H9 (cell line): ENCODE data around the gene FBXL2. TPM values are rescaled to one million over a fixed set of nuclear protein-coding genes. Genes with fewer than 3 reads are reported as not detected.

Experiments used
- DNase-seq: peaks from one replicate; pipeline ENCODE4 v3.0.0-alpha.2; 2017
- H2AFZ ChIP-seq: one replicate; pipeline ENCODE4 v1.6.1; 2013; ENCODE audit warnings: mild to moderate bottlenecking, low read length, control low read depth, moderate library complexity
- H2AK5ac ChIP-seq: 2 replicates; pipeline ENCODE4 v1.6.1; 2013; ENCODE audit warnings: low read length, control low read depth, mixed read lengths; ENCODE audit not compliant: insufficient read length
- H2BK120ac ChIP-seq: one replicate; pipeline ENCODE4 v1.6.1; 2013; ENCODE audit warnings: low read depth, mild to moderate bottlenecking, low read length, control low read depth, inconsistent platforms; ENCODE audit not compliant: poor library complexity, severe bottlenecking
- H2BK12ac ChIP-seq: 2 replicates; pipeline ENCODE4 v1.6.1; 2013; ENCODE audit warnings: low read length, control low read depth, mixed read lengths, low read depth; ENCODE audit not compliant: insufficient read length
- H2BK15ac ChIP-seq: 2 replicates; pipeline ENCODE4 v1.6.1; 2013; ENCODE audit warnings: low read depth, low read length, control low read depth
- H2BK20ac ChIP-seq: one replicate; pipeline ENCODE4 v1.6.1; 2013; ENCODE audit warnings: low read depth, mild to moderate bottlenecking, low read length, control low read depth, inconsistent platforms; ENCODE audit not compliant: poor library complexity, severe bottlenecking
- H2BK5ac ChIP-seq: 2 replicates; pipeline ENCODE4 v1.6.1; 2013; ENCODE audit warnings: low read length, control low read depth, mixed read lengths; ENCODE audit not compliant: insufficient read length
- H3K14ac ChIP-seq: 2 replicates; pipeline ENCODE4 v1.6.1; 2013; ENCODE audit warnings: low read length, control low read depth; ENCODE audit not compliant: insufficient read depth
- H3K18ac ChIP-seq: 2 replicates; pipeline ENCODE4 v1.6.1; 2013; ENCODE audit warnings: low read depth, mild to moderate bottlenecking, mixed read lengths, low read length, control low read depth; ENCODE audit not compliant: insufficient read length
- H3K23ac ChIP-seq: 2 replicates; pipeline ENCODE4 v1.6.1; 2013; ENCODE audit warnings: low read length, control low read depth, mixed read lengths, low read depth; ENCODE audit not compliant: insufficient read length
- H3K23me2 ChIP-seq: 2 replicates; pipeline ENCODE4 v1.6.1; 2013; ENCODE audit warnings: low read depth, mild to moderate bottlenecking, mixed read lengths, low read length, control low read depth; ENCODE audit not compliant: insufficient read length, poor library complexity, severe bottlenecking
- H3K27ac ChIP-seq: 2 replicates; pipeline ENCODE4 v1.5.1; 2013; ENCODE audit warnings: low read length, control low read depth, mixed read lengths, low read depth; ENCODE audit not compliant: insufficient read length
- H3K27me3 ChIP-seq: 2 replicates; pipeline ENCODE4 v1.6.1; 2013; ENCODE audit warnings: low read length, control low read depth, inconsistent platforms; ENCODE audit not compliant: insufficient read depth
- H3K4ac ChIP-seq: 2 replicates; pipeline ENCODE4 v1.6.1; 2013; ENCODE audit warnings: low read depth, mild to moderate bottlenecking, control low read depth, inconsistent platforms, low read length, moderate library complexity
- H3K4me1 ChIP-seq: 2 replicates; pipeline ENCODE4 v1.6.1; 2013; ENCODE audit warnings: low read length, control low read depth, inconsistent platforms; ENCODE audit not compliant: insufficient read depth
- H3K4me2 ChIP-seq: 2 replicates; pipeline ENCODE4 v1.6.1; 2013; ENCODE audit warnings: low read length, control low read depth, mixed read lengths; ENCODE audit not compliant: insufficient read length, insufficient read depth
- H3K56ac ChIP-seq: 2 replicates; pipeline ENCODE4 v1.6.1; 2013; ENCODE audit warnings: low read depth, mild to moderate bottlenecking, mixed read lengths, low read length, control low read depth; ENCODE audit not compliant: insufficient read length
- H3K79me1 ChIP-seq: 2 replicates; pipeline ENCODE4 v1.6.1; 2013; ENCODE audit warnings: low read depth, mild to moderate bottlenecking, moderate library complexity, low read length, control low read depth, inconsistent platforms; ENCODE audit not compliant: insufficient read depth, poor library complexity, severe bottlenecking
- H3K79me2 ChIP-seq: 2 replicates; pipeline ENCODE4 v1.6.1; 2013; ENCODE audit warnings: low read length, control low read depth, inconsistent platforms; ENCODE audit not compliant: insufficient read depth
- H3K9ac ChIP-seq: 2 replicates; pipeline ENCODE4 v1.6.1; 2013; ENCODE audit warnings: low read length, control low read depth, mixed read lengths; ENCODE audit not compliant: insufficient read length; ENCODE audit errors: extremely low read depth
- H3K9me3 ChIP-seq: one replicate; pipeline ENCODE4 v1.6.1; 2013; ENCODE audit warnings: low read depth, low read length, inconsistent platforms; ENCODE audit not compliant: control insufficient read depth
- H3T11ph ChIP-seq: one replicate; pipeline ENCODE4 v1.6.1; 2013; ENCODE audit warnings: mild to moderate bottlenecking, low read length, control low read depth, inconsistent platforms
- H4K20me1 ChIP-seq: one replicate; pipeline ENCODE4 v1.6.1; 2013; ENCODE audit not compliant: control insufficient read depth, insufficient read length, insufficient read depth
- H4K5ac ChIP-seq: 2 replicates; pipeline ENCODE4 v1.6.1; 2013; ENCODE audit warnings: low read depth, mild to moderate bottlenecking, mixed read lengths, low read length, control low read depth; ENCODE audit not compliant: insufficient read length
- H4K8ac ChIP-seq: replicated peaks from 2 replicates; pipeline ENCODE4 v1.6.1; 2013; ENCODE audit warnings: low read length, control low read depth, mixed read lengths, low read depth; ENCODE audit not compliant: insufficient read length
- H4K91ac ChIP-seq: 2 replicates; pipeline ENCODE4 v1.6.1; 2013; ENCODE audit warnings: low read depth, mild to moderate bottlenecking, moderate library complexity, mixed read lengths, low read length, control low read depth; ENCODE audit not compliant: insufficient read length
- H3K27ac Mint-ChIP-seq, 3 experiments: 2 replicates in 2 of 3; 3 replicates in 1 of 3; pipeline ENCODE4 v1.8.0; 2020 to 2021; ENCODE audit warnings: mixed read lengths in 3 of 3, mild to moderate bottlenecking in 1 of 3, moderate library complexity in 1 of 3
- H3K27me3 Mint-ChIP-seq: 2 replicates; pipeline ENCODE4 v1.8.0; 2021; ENCODE audit warnings: low read depth, mild to moderate bottlenecking, moderate library complexity, mixed read lengths
- H3K36me3 Mint-ChIP-seq, 3 experiments: 2 replicates in 2 of 3; 3 replicates in 1 of 3; pipeline ENCODE4 v1.8.0; 2020 to 2021; ENCODE audit warnings: low read depth in 3 of 3, mixed read lengths in 3 of 3; ENCODE audit not compliant: insufficient read depth in 1 of 3
- H3K4me1 Mint-ChIP-seq, 2 experiments: 2 replicates each; pipeline ENCODE4 v1.8.0; 2020; ENCODE audit warnings: mixed read lengths in 2 of 2
- H3K4me3 Mint-ChIP-seq, 2 experiments: 2 replicates in 1 of 2; 3 replicates in 1 of 2; pipeline ENCODE4 v1.8.0; 2020 to 2021; ENCODE audit warnings: mild to moderate bottlenecking in 2 of 2, mixed read lengths in 2 of 2, moderate library complexity in 1 of 2
- H3K9me3 Mint-ChIP-seq, 2 experiments: 2 replicates in 1 of 2; 3 replicates in 1 of 2; pipeline ENCODE4 v1.8.0; 2020; ENCODE audit warnings: mild to moderate bottlenecking in 2 of 2, mixed read lengths in 2 of 2, moderate library complexity in 1 of 2
- WGBS: extraction: QIAGEN DNeasy Blood & Tissue Kit; methylation state at CpG from one replicate; pipeline ENCODE4 v1.1.7; 2013; ENCODE audit warnings: missing lambda C conversion rate, low lambda C conversion rate, mixed read lengths; ENCODE audit not compliant: insufficient read length; ENCODE audit errors: extremely low coverage; 5-methylcytosine and 5-hydroxymethylcytosine counted together
- total RNA-seq: library from RNA; stranded (reverse); gene quantifications from 2 replicates; pipeline ENCODE4 v1.2.1, GENCODE V29; 2021
- TF ChIP-seq, protein P1 (sequence below): fragments of 200-600 bp; sonication (generic); conservative IDR thresholded peaks from 3 replicates; pipeline ENCODE4 v1.8.0; 2021; ENCODE audit warnings: antibody characterized with exemption, mild to moderate bottlenecking

The FBXL2 gene
- total RNA-seq, 1 experiment from 2014 or later: 2.7 TPM

DNA sequence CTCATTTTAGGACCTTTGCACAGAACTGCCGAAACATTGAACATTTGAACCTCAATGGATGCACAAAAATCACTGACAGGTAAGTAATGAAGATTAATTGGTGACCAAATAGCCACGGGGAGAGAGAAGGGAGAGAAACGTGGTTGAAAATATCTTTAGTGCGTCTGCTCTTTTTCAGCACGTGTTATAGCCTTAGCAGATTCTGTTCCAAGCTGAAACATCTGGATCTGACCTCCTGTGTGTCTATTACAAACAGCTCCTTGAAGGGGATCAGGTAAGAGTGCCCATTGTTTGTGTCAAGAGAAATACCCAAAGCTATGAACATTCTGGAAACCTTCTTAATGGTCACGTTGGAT is 95.8 kb downstream of the FBXL2 start:
- no peak overlapping the region for H3K4me2 ChIP-seq
- H2BK20ac ChIP-seq: no peak overlapping the region
- no peak overlapping the region for H4K8ac ChIP-seq
- no peaks in the 10 kb centered on the region for H3K79me1 ChIP-seq
- H2BK12ac ChIP-seq: no peak overlapping the region
- no peak overlapping the region for H3K4me3 Mint-ChIP-seq
- H3K56ac ChIP-seq: no peak overlapping the region
- no peaks in the 10 kb centered on the region for H3K4me1 ChIP-seq
- peaks cover 6 to 14% (median 13%) of the 10 kb centered on the region in 3 experiments for H3K36me3 Mint-ChIP-seq
- no peaks in the 10 kb centered on the region for H3K79me2 ChIP-seq
- no peak overlapping the region for H3T11ph ChIP-seq
- H3K9me3 ChIP-seq: no peaks in the 10 kb centered on the region
- H3K9me3 Mint-ChIP-seq: peaks cover 7 to 8% of the 10 kb centered on the region in 2 experiments; a peak in 3 of 5 replicates
- H3K14ac ChIP-seq: no peak overlapping the region
- no peak overlapping the region for H3K9ac ChIP-seq
- WGBS: no CpG with 5 or more reads among the region's 6 CpGs
- no peak overlapping the region for H2AK5ac ChIP-seq
- TF ChIP-seq, protein P1, sequence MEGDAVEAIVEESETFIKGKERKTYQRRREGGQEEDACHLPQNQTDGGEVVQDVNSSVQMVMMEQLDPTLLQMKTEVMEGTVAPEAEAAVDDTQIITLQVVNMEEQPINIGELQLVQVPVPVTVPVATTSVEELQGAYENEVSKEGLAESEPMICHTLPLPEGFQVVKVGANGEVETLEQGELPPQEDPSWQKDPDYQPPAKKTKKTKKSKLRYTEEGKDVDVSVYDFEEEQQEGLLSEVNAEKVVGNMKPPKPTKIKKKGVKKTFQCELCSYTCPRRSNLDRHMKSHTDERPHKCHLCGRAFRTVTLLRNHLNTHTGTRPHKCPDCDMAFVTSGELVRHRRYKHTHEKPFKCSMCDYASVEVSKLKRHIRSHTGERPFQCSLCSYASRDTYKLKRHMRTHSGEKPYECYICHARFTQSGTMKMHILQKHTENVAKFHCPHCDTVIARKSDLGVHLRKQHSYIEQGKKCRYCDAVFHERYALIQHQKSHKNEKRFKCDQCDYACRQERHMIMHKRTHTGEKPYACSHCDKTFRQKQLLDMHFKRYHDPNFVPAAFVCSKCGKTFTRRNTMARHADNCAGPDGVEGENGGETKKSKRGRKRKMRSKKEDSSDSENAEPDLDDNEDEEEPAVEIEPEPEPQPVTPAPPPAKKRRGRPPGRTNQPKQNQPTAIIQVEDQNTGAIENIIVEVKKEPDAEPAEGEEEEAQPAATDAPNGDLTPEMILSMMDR: no peak; the same call in 2 of the 3 replicates
- no peak overlapping the region for H2BK15ac ChIP-seq
- no peak overlapping the region for H4K91ac ChIP-seq
- no peak overlapping the region for H3K27ac ChIP-seq
- no peak overlapping the region for H2BK120ac ChIP-seq
- H3K18ac ChIP-seq: no peak overlapping the region
- peaks cover 15 to 17% of the 10 kb centered on the region in 2 experiments for H3K4me1 Mint-ChIP-seq
- no peak for DNase-seq
- H4K5ac ChIP-seq: no peak overlapping the region
- H3K27me3 Mint-ChIP-seq: no peaks in the 10 kb centered on the region
- no peaks in the 10 kb centered on the region for H4K20me1 ChIP-seq
- no peak overlapping the region for H3K4ac ChIP-seq
- no peak overlapping the region for H3K27ac Mint-ChIP-seq
- H3K27me3 ChIP-seq: no peaks in the 10 kb centered on the region
- no peak overlapping the region for H2AFZ ChIP-seq
- no peak overlapping the region for H3K23ac ChIP-seq
- no peaks in the 10 kb centered on the region for H3K23me2 ChIP-seq
- no peak overlapping the region for H2BK5ac ChIP-seq
